ENCODE results near the gene SLC24A3.

DNA sequence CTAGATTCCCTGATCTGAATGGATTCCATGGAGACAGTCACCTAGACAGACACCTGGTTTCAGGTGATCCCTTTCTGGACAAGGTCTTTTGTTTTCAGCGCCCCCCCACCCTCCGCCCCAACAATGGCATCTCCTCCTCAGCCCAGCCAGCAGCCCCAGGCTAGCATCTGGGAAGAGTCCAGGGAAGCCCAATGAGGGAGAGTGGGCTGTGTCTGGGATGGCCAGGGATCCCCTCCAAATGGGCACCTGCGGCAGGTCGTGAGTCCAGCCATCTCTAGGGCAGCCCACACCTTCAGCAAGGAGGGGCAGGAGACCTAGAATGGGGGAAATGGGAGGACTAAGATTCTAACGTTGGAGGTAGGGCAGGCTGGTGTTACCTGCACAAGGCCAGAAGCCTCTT, 1.2 kb upstream of the SLC24A3 start:
- TF ChIP-seq, protein P1, sequence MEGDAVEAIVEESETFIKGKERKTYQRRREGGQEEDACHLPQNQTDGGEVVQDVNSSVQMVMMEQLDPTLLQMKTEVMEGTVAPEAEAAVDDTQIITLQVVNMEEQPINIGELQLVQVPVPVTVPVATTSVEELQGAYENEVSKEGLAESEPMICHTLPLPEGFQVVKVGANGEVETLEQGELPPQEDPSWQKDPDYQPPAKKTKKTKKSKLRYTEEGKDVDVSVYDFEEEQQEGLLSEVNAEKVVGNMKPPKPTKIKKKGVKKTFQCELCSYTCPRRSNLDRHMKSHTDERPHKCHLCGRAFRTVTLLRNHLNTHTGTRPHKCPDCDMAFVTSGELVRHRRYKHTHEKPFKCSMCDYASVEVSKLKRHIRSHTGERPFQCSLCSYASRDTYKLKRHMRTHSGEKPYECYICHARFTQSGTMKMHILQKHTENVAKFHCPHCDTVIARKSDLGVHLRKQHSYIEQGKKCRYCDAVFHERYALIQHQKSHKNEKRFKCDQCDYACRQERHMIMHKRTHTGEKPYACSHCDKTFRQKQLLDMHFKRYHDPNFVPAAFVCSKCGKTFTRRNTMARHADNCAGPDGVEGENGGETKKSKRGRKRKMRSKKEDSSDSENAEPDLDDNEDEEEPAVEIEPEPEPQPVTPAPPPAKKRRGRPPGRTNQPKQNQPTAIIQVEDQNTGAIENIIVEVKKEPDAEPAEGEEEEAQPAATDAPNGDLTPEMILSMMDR (IDR thresholded peaks at IDR 0.05): no peak
- TF ChIP-seq POLR2AphosphoS5 (IDR thresholded peaks at IDR 0.05) (no peak), POLR2A (IDR thresholded peaks at IDR 0.05) (no peak)

All from suprapubic skin (tissue), 4 donors.